ENCODE results near the gene SMDT1.
A peak's percentile ranks its signal among the peaks of the same experiment; 100 is the strongest.

The SMDT1 gene, protein sequence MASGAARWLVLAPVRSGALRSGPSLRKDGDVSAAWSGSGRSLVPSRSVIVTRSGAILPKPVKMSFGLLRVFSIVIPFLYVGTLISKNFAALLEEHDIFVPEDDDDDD

DNA sequence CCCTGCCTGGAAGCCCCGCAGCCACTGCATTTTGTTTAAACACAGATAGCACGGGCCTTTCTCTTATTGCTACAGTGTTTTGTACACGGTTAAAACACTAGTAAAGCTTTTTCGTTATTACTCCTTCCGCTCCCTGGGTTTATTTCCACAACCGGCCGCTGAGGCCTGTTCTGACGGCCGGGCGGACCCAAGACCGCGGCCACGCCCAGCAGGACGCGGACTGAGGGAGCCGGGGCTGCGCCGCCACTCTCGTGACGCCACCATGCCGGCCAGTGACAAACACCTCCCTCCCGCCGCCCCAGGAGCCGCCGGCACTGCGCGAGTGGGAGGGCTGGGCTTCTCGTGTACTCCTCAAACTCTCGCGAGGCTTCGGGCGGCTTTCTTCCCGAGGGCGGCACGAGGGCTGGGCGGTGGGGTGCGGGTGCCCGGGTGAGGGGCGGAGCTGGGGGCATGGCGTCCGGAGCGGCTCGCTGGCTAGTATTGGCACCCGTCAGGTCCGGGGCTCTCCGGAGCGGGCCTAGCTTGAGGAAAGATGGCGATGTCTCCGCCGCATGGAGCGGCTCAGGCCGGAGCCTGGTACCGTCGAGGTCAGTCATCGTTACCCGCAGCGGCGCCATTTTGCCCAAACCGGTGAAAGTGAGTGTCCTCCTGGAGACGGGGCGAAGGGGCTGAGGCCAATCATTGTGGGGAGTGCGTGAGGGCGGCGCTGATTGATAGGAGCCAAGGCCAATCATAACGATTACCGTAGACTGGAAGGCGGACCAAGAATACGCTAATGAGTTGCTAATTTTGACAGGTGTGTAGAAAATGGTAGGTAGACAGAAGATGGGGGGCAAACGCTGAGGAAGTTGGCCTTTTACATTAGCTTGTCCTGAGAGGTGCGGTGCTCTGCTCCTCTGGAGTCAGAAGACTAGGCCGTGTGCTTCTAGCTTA is at the start of gene SMDT1:
Gene SMDT1, plus strand, starts transcription at position 382 of the 933 bp plus-strand sequence. Its CDS starts 69 bp downstream, at position 451.
- peak; percentile 96 to 99 for DNase-seq

DNA sequence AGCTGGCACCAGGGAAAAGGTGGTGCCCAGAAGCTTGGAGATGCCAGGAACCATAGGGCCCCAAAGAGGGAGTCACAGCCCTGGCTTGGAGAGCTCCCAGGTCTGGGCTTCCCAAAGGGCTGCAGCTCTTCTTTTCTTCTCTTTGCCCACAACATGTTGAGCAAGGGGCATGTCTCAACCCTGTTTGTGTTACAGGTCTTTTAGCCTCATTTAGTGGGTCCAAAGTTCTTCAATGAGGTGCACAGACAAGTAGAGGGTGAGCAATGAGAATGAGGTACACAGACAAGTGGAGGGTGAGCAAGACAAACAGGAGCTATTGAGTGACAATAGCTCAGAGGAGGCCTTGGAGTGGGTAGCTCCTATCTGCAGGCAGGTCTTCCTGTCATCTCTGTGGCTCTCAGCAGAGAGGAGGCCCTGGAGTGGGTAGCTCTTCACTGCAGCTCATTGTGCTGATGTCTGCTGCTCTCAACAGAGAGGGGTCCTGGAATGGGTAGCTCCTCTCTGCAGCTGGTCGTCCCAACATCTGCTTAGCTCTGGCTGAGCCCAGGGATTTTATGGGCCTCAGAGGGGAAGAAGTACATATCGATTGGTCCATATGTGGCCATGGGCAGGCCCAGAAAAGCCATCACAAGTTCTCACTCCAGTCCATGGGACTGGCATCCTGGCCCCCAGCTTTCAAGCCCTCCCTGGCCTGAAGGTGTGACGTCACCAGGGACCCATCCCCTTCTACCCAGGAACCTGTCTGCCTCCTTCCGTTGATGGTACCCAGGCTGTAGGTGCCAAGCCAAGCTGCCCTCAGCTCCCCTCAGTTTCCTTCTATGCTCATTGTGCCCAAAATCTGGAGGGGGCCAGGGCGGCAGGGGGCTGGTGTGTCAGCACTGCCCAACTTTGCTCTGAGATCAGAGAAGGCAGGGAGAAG is 46.0 kb upstream of the SMDT1 start:
- no peak for DNase-seq

DNA sequence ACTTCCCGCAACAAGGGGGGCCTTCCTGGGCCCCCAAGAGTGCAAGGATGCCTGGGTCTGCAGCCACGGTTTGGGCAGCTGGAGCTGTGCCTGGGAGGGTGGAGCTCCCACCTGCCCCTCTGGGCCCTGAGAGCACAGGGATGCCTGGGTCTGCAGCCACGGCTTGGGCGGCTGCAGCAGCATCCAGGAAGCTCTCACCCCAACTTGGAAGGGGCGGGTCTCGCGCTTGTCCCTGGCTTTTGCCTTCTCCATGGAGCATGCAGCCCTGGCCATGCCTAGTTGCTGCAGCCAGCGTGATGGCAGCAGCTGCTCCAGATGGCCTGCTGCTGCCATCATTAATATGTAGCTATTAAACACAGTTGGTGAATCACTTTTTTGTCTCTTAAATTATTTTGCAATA is 44.2 kb upstream of the SMDT1 start:
- DNase-seq = no peak

DNA sequence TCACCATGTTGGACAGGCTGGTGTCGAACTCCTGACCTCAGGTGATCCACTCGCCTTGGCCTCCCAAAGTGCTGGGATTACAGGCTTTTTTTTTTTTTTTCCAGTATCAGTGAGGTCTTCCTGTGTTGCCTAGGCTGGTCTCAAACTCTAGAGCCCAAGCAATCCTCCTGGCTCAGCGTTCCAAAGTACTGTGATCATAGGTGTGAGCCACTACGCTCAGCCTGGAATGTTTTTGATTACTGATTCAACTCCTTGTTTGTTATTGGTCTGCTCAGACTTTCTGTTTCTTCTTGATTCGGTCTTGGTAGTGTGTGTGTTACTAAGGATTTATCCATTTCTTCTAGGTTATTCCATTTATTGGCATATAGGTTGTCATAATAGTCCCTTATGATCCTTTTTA is 40.2 kb upstream of the SMDT1 start:
- no peak for DNase-seq

DNA sequence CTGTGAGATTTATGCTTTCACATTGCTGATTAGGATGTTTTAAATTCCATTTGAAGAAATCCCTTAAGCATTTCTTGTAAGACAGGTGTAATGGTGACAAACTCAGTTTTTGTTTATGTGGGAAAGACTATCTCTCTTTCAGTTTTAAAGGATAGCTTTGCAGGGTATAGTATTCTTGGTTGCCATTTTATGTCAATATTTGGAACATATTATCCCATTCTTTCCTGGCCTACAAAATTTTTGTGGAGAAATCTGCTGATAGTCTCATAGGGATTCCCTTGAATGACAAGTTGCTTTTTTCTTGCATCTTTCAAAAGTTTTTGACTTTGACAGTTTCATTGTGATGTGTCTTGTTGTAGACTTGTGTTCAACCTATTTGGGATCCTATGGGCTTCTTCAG is 37.7 kb upstream of the SMDT1 start:
- DNase-seq = no peak

DNA sequence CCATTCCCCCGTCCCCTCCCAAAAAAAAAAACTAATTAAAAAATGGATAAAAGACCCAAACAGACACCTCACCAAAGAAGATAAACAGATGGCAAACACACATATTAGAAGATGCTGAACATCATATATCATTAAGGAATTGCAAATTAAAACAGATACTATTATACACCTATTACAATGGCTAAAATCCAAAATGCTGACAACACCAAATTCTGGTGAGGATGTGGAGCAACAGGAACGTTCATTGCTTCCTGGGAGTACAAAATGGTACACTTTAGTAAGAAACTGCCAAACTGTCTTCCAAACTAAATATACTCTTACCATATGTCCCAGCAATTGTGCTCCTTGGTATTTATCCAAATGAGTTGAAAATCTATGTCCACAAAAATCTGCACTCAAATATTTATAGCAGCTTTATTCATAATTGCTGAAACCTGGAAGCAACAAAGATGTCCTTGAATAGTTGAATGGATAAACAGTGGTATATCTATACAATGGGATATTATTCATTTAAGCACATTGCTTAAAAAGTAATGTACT is 28.8 kb upstream of the SMDT1 start:
- no peak for DNase-seq

DNA sequence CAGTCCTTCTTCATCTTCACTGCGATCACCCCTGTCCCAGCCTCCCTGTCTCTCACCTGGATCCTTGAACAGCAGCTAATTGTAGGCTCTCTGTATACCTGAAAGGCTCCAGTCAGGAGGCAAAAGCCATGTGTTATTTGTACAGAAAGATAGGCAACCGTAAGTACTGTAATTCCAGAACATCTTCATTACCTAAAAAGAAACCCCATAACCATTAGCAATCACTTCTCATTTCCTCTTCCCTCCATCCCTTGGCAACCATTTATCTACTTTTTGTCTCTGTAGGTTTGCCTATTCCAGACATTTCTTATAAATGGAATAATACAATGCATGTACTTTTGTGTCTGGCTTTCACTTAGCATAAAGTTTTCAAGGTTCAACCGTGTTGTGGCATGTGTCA is 26.7 kb upstream of the SMDT1 start:
- no peak for DNase-seq

DNA sequence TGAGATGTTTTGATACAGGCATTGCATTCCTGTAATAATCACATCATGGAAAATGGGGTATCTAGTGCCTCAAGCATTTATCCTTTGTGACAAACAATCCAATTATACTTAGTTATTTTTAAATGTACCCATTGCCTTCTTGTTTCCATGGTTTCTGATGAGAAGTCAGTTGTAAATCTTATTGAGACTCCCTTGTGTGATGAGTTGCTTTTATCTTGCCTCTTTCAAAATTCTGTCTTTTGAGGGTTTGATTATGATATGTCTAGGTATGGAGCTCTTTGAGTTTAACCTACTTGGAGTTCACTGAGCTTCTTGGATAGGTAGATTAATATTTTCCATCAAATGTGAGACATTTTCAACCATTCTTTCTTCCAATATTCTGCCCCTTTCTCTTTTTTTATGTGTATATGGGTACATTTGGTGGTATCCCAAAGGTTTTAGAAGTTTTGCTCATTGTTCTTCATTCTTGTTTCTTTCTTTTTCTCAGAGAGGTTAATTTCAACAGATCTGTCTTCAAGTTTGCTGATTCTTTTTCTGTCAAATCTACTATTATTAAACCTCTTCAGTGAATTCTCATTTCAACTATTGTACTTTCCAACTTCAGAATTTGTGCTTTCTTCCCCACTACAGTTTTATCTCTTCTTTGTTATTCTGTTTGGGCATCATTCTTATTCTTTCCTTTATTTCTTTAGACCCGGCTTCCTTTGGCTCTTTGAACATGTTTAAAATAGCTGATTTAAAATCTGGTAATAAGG is 22.6 kb upstream of the SMDT1 start:
- DNase-seq = no peak

DNA sequence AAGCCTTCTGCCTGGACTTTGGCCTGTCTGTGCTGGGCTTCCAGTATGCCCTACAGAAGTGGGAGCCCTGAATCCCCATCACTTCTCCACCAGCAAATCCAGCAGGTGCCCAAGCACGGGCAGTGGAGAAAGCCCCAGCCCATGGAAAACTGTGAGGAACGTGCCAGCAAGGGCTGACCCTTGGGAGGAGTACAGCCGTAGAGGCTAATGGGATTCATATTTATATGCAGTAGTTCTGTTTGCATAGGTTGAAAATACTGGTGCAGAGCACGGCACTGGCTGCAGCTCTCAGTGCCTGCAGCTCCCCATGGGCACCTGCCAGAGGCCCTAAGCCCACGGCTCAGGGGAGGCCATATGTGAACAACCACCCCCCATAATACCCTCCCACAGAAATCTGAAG is 19.0 kb upstream of the SMDT1 start:
- no peak for DNase-seq

DNA sequence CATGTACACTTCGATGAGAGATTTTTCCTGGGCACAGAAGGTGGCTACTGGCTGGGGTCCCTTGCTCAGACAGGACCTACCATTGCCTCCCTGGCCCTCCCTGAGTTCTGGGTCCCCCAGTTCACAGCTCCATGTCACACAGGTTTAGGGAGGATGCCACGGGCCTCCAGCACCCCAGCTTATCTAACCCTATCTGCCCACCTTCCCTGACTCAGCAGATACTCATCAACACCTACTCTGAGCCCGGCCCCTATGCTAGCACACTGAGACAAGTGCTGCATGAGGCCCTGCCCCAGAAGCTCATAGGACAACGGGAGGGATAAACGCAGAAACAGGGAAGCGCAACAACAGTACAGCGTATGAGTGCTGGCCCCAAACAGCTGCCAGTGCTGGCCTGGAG is 18.5 kb upstream of the SMDT1 start:
- DNase-seq = no peak

DNA sequence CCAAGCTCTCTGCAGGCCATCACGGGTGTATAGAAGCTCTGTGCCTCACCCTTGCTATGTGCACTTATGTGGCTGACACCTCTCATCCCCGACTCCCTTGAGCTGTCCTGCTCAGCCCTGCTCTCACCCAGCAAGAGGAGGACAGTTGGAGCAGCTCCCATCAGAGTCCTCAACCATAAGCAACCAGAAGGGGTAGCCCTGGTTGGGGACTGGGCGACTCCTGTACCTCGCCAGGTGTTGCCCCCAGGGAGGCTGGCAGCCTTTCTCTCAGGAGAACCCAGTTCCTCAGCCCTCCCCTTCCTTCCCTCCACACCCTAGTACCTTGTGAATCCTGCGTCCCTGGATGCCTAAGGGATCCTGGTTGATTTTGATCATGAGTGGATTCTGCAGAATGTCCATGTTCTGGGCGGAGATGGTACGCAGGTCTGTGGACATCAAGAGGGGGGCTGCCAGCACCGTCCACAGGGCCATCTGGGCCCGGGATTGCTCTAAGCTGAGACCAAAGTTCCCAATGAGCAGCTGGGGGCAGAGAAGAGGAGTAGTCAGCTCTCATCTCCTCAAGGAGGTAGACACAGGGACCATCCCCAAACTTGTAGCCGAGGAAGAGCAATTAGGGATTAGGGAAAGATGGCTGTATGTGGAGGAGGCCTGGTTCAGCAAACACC is 16.9 kb upstream of the SMDT1 start:
- no peak for DNase-seq

DNA sequence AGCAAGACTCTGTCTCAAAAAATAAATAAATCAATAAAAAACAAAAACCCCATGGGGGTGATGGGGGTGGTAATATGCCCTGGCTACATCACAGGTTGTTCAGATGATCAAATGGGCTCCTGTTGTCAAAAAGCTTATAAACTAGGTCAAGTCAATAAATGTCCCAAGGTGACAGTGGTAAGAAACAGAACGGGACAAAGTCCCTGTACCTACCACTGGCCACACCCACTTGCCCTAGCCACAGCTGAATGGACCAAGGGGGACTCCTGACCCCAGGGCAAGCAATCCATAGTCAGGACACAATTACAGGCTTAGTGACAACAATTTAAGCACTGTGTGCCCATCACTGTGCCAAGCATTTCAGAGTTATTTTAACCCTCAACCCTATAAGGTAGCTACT is 14.9 kb upstream of the SMDT1 start:
- no peak for DNase-seq

DNA sequence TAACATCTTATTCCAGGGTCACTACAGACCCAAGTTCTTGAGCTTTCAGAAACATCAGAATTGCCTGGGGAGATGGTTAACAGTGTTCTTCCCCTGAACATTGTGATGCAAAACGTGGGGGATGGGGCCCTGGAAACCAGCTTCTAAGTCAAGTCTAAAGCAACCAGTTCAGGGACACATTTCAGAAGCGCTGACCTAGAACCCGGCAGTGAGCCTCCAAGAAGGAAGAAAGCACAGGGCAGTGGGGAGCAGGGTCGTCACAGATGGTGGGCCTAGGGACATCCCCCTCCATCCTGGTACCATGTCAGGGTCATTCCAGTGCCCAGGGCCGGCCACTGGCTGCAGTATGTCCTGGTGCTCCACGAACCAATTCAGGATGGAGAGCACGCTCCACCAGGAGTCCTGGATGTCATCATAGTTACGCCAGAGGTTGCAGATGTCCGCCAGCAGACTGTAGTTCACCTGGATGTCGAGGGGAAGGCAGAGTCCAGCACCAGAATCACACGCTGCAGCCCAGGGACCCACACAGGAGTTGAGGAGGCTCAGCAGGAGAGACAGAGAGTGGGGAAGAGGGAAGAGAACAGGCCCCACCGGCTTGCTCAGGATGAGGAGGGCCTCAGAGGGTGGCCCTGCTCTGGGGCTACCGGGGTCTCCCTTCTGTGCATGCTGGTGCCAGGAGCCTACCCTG is 13.9 kb upstream of the SMDT1 start:
- DNase-seq = no peak

DNA sequence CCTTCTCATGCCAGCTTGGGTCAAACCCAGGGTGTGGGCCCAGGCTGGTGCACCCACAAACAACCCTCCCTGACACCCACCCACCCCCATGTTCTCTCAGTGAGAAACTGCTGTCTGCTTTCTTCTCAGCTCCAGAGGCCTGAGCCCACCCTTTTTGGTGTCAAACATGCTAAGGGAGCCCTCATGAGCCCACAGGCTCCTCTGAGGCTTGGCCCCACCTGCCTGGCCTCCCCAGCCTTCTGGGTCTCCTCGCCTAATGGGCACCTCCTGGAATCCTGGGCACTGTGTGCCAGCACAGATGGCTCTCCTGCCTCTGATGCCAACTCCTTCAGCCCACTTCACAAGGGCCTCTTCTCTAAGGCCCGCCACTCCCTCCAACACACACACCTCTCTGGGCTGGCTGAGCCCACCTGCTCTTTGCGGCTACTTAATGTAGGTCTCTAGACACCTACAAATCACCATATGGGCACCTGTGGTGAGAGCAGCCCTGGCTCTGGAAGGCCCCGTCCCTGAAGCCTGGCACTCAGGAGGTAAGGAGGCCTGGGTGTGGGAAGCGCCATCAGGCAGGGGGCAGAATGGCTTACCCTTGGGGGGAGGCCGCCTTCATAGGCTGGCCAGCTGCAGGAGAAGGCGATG is 13.3 kb upstream of the SMDT1 start:
- DNase-seq = no peak

DNA sequence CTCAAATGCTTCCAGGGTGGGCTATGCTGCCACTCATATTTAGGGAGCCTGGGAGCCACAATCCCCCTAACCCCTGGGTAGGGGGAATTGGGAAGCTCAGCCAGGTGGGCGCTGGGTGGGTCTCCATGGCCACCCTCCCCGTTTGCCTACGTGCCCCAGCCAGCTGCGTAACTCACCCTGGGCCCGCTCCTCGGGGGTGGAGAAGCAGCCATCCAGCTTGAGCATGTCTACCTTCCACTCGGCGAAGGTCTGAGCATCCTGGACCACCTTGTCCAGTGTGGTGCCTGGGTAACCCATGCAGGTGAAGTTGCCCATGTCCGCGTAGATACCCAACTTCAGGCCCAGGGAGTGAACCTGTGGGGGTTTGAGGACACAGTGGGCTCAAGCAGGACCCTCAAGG is 12.6 kb upstream of the SMDT1 start:
- no peak for DNase-seq

DNA sequence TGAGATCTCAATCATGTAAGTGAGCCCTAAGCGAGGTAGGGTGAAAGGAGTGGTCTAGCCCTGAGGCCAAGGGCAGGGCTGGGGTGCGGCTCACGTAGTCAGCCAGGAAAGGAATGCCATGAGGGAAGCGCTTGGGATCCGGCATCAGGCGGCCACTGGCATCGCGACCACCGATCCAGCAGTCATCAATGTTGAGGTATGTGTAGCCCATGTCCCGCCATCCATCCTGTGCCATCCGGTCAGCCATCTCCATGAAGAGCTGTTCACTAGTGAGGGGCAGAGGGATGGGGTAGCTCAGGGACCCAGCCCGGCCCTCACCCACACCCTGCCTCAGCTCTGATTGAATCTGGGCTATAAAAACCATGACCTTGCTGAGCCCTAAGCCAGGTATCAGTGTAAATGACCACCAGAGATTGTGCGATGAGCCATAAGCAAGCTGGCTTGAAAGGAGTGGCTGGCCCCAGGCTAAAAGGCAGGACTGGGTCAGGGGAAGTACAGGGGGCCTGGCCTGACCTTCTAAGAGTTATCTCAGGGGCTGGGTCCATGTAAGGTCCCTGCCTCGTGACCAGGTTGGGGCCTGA is 11.7 kb upstream of the SMDT1 start:
- DNase-seq = no peak

DNA sequence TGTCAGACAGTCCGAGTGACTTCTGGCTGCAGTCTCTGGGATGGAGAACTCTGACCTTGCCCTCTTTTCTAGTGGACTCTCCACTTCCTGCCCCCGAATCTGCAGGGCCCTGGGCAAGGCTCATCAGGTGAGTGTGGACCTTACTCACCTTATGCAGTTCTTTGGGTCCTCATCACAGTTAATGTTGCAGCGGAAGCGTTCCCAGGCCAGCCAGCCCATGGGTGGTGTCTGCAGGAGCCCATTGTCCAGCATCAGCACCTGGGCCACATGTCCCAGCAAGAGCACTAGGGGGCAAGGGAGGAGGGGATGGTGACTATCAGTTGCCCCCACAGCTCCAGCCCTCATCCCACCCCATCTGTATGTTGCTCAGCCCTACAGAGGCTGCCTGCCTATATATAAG is 11.2 kb upstream of the SMDT1 start:
- DNase-seq = no peak

DNA sequence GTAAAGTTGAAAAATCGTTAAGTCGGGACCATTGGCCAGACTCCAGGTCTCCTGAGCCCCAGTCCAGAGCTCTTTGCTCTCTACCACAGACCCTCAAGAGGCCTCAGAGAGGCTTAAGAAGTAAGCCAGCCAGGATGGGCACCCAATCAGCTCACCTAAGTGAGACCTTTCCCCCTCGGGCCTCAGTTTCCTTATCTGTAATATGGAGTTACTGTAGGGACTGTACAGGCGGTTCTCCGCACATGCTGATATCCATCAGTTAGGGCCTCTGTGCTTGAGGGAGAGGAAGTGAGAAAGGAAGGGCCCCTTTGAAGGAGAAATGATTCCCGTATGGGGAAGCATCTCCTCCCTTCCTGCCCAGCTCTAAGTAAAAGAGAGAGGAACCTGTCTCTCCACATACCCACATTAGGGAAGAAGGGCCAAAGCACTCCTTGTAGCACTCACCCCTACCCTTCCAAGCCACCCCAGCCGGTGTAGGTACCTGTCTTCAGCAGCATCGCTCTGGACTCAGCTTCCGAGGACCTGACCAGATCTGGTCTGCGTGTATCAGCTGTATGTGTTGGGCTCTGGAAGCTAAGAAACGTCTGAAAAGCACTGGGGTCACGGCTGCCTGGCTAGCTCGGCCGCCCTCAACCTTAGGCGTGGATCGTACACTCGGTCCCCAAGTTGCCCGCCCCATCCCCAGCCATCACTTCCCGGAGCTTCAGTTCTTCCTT is 9.5 kb upstream of the SMDT1 start:
- no peak for DNase-seq

DNA sequence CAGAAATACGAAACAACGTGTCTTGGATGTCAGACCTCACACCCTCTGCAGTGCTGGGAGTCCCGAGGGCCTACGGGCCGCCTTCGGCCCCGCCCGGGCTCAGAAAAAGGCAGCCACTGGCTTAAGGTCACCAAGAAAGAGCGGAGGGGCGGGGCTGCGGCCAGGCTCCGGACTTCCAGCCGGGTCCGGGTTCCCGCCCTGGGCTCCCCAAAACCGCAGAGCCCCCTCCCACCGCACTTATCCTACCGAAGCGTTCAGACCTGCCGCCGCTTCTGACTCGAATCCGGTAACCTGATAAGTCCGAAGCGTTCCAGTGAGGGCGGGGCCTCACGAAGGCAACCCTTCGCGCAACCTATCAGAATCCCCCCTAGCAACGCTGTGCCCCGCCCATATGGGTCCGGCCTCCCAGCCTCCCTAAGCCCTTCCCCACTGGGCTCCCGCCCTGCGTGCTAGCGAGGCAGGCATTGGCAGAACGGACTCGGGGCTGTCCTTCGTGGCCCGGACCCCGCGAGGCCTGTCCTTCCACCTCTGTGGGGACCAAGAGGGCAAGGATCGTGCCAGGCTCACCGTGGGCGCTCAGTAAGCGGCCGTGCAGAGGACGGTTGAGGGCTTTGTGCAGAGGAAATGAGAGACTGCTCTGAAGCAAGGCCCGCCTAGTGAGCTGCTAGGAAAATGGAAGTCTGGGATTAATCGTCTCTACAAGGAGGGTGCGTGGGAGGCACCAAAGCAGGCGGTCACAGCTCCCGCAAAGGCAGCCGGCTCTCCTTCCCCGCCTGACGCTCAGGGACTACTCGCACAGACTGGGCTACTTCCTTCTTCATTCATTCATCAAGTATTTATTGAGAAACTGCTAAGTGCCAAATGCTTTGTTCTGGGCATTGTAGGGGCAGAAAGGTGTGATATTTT is 8.7 kb upstream of the SMDT1 start, which contains the start of gene NAGA:
Gene NAGA, minus strand, starts transcription at position 296 of the 906 bp plus-strand sequence. CDS start 515 bp downstream, outside the sequence.
- DNase-seq = peak; percentile 94 to 97
